DND-41 (cell line): ENCODE measurements around the gene GRAMD2A.

Experiments
- ATAC-seq: fragments of 200-7000 bp; cut with Tn5 transposase; 3 replicates; pipeline ENCODE4 v1.9.1; 2021; ENCODE audit warnings: low read depth; ENCODE audit not compliant: insufficient read depth
- DNase-seq: peaks from one replicate; pipeline ENCODE4 v3.0.0-alpha.2; 2020
- H2AFZ ChIP-seq: 2 replicates; pipeline ENCODE4 v1.6.0; 2012; ENCODE audit warnings: low read depth, low read length
- H3K27ac ChIP-seq: 2 replicates; pipeline ENCODE4 v1.5.1; 2012; ENCODE audit warnings: low read length, inconsistent platforms
- H3K27me3 ChIP-seq: fragments of 200-600 bp; sonication (generic); 2 replicates; pipeline ENCODE4 v1.6.0; 2012; ENCODE audit warnings: low read length, mild to moderate bottlenecking, inconsistent platforms; ENCODE audit not compliant: insufficient read depth, poor library complexity
- H3K36me3 ChIP-seq: 2 replicates; pipeline ENCODE4 v1.5.1; 2012; ENCODE audit warnings: low read length, inconsistent platforms; ENCODE audit not compliant: insufficient read depth
- H3K4me1 ChIP-seq: 2 replicates; pipeline ENCODE4 v1.5.1; 2012; ENCODE audit warnings: mild to moderate bottlenecking, low read length; ENCODE audit not compliant: insufficient read depth
- H3K4me2 ChIP-seq: 2 replicates; pipeline ENCODE4 v1.6.0; 2012; ENCODE audit warnings: mild to moderate bottlenecking, moderate library complexity, low read length, inconsistent platforms; ENCODE audit not compliant: insufficient read depth
- H3K4me3 ChIP-seq, 2 experiments: fragments of 200-600 bp in 1 of 2; shearing (Covaris generic) in 1 of 2; 2 replicates each; pipeline ENCODE4 v1.5.1; 2012 to 2016; ENCODE audit warnings: inconsistent platforms in 2 of 2, low read length in 2 of 2, mild to moderate bottlenecking in 2 of 2, low read depth in 1 of 2, moderate library complexity in 1 of 2
- H3K79me2 ChIP-seq: 2 replicates; pipeline ENCODE4 v1.6.0; 2012; ENCODE audit warnings: low read length, inconsistent platforms; ENCODE audit not compliant: insufficient read depth
- H3K9ac ChIP-seq: 2 replicates; pipeline ENCODE4 v1.6.0; 2012; ENCODE audit warnings: low read depth, mild to moderate bottlenecking, inconsistent platforms, low read length, moderate library complexity
- H3K9me3 ChIP-seq: 2 replicates; pipeline ENCODE4 v1.5.1; 2012; ENCODE audit warnings: low read length, moderate library complexity, mild to moderate bottlenecking, inconsistent platforms; ENCODE audit not compliant: insufficient read depth, severe bottlenecking
- H4K20me1 ChIP-seq: 2 replicates; pipeline ENCODE4 v1.6.0; 2012; ENCODE audit warnings: low read length; ENCODE audit not compliant: insufficient read depth
- EZH2 ChIP-seq: IDR thresholded peaks from 3 replicates; pipeline ENCODE4 v1.6.1; 2012; ENCODE audit warnings: borderline replicate concordance, low read depth, mild to moderate bottlenecking, moderate library complexity, low read length, inconsistent platforms; ENCODE audit not compliant: severe bottlenecking
- TF ChIP-seq, protein P1 (sequence below): IDR thresholded peaks from 2 replicates; pipeline ENCODE4 v1.5.1; 2012; ENCODE audit warnings: borderline replicate concordance, low read length, moderate library complexity, mild to moderate bottlenecking; ENCODE audit not compliant: poor library complexity, severe bottlenecking; ENCODE audit errors: extremely low read depth

The GRAMD2A gene

DNA sequence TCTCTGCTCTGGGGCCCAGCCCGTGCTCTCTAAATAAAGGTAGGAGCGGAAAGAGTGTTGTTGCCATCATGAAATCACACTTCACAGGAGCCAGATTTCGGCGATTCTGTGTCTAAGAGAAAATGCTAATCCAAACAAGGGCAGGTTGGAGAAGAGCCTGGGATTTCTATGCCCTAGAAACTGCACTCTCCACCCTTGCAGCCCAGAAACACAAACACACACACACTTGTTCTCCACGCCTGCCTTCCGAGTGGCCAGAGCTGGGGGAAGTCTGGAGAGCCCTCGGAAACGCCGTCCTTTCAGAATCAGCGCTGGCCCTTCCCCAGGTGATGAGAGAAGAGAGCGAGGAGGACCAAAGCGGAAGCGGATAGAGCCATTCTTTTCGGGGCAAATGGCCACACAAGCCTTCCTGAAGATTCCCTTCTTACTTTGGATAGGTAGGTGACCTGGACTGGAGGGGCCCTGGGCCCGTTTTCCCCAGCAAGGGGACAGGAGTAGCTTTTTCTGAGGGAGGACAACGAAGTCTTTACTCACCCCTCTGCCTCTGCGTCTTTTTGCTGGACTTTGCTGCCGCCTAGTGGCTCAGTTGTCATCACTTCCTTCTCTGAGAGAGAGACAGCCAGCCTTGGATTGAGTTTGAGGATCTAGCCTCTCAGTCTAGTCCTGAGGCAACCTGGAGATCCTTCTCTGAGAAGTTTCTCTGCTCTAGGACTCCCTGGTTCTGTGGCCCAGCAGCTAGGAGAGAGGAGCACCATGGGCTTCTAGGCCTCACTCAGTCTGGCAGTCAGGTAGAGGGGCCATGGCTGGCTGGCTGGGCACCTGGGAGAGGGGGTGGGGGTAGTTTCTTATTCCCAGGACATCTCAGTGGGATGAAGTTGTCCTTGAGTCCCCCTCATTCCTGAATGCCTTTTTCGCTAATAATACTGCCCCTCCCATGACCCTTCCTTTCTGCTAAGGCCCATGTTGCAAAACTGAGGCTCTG, 41.7 kb downstream of the GRAMD2A start:
- no peak overlapping the region for H3K27ac ChIP-seq
- H3K4me2 ChIP-seq: no peak overlapping the region
- H3K9ac ChIP-seq: no peak overlapping the region
- H4K20me1 ChIP-seq: no peaks in the 10 kb centered on the region
- H3K4me3 ChIP-seq: no peak overlapping the region
- no peaks in the 10 kb centered on the region for H3K9me3 ChIP-seq
- 0 out of 2 replicates have a peak overlapping the region, but pooled peaks have one; percentile 19 for H2AFZ ChIP-seq
- DNase-seq (peak; percentile 78), ATAC-seq (peak; percentile 96)
- H3K4me1 ChIP-seq: no peaks in the 10 kb centered on the region
- TF ChIP-seq EZH2: no peak
- TF ChIP-seq, protein P1, sequence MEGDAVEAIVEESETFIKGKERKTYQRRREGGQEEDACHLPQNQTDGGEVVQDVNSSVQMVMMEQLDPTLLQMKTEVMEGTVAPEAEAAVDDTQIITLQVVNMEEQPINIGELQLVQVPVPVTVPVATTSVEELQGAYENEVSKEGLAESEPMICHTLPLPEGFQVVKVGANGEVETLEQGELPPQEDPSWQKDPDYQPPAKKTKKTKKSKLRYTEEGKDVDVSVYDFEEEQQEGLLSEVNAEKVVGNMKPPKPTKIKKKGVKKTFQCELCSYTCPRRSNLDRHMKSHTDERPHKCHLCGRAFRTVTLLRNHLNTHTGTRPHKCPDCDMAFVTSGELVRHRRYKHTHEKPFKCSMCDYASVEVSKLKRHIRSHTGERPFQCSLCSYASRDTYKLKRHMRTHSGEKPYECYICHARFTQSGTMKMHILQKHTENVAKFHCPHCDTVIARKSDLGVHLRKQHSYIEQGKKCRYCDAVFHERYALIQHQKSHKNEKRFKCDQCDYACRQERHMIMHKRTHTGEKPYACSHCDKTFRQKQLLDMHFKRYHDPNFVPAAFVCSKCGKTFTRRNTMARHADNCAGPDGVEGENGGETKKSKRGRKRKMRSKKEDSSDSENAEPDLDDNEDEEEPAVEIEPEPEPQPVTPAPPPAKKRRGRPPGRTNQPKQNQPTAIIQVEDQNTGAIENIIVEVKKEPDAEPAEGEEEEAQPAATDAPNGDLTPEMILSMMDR: peak; percentile 88
- H3K36me3 ChIP-seq: no peaks in the 10 kb centered on the region
- no peaks in the 10 kb centered on the region for H3K79me2 ChIP-seq
- no peaks in the 10 kb centered on the region for H3K27me3 ChIP-seq

DNA sequence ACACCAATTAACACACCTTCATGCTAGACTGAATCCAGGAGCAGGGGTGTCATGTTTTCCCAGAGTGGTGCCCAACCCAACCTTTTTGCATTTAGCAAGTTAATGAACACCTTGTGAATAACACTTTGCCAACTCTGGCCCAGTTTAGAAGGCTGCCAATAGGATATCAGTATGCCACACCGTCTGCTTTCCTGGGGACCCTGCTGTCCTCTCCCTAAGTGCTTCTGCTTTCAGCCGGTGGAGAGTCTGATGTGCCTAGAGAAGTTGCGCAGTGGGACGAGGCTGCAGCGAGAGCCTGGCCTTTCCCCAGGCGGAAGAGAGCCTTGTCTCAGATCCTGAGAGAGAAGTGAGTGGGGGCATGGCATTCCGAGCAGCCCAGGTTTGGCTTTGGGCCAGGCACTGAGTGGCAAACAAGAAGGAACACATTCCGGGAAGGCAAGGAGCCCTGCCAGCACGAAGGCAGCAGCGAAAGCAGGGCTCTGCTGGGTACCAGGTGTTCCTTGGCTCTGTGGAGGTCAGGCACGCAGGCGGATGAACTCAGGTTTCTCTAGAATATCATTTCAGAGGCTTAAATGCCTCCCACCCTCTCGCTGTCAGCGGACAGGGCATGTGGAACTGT, 42.5 kb downstream of the GRAMD2A start:
- ATAC-seq (no peak), DNase-seq (no peak)
- no peaks in the 10 kb centered on the region for H3K79me2 ChIP-seq
- H3K4me2 ChIP-seq: no peak overlapping the region
- no peak overlapping the region for H3K9ac ChIP-seq
- H3K36me3 ChIP-seq: no peaks in the 10 kb centered on the region
- H3K9me3 ChIP-seq: no peaks in the 10 kb centered on the region
- H3K4me1 ChIP-seq: no peaks in the 10 kb centered on the region
- H2AFZ ChIP-seq: no peak overlapping the region
- no peak overlapping the region for H3K4me3 ChIP-seq
- no peaks in the 10 kb centered on the region for H4K20me1 ChIP-seq
- no peak overlapping the region for H3K27ac ChIP-seq
- no peaks in the 10 kb centered on the region for H3K27me3 ChIP-seq
- TF ChIP-seq, protein P1: no peak

DNA sequence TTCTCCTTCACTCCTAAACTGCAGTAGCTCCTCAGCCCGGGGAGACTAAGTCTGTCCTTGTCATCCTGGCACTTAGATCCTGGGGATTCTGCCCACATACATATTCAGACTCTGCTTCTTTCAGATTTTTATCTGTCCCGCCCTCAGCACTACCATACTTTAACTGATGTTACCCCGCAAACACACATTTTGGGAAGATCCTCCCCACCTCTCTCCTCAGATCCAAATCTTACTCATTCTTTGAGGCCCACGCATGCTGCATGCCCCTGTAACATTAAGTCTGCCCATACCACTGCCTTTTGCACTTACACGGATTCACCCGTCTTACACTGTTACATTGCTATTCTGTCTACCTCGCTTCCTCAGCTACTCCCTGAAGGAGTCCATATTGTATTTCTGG, 43.3 kb downstream of the GRAMD2A start:
- H3K4me3 ChIP-seq: no peak overlapping the region
- no peaks in the 10 kb centered on the region for H3K79me2 ChIP-seq
- H3K27me3 ChIP-seq: no peaks in the 10 kb centered on the region
- TF ChIP-seq, protein P1: no peak
- TF ChIP-seq EZH2: no peak
- H3K27ac ChIP-seq: no peak overlapping the region
- DNase-seq (no peak), ATAC-seq (no peak)
- H3K9me3 ChIP-seq: no peaks in the 10 kb centered on the region
- no peak overlapping the region for H2AFZ ChIP-seq
- no peaks in the 10 kb centered on the region for H4K20me1 ChIP-seq
- no peaks in the 10 kb centered on the region for H3K4me1 ChIP-seq
- H3K9ac ChIP-seq: no peak overlapping the region
- H3K36me3 ChIP-seq: no peaks in the 10 kb centered on the region
- H3K4me2 ChIP-seq: no peak overlapping the region
